PC-3 (cell line): ENCODE measurements around the gene SFXN4. TPM values are rescaled to one million over a fixed set of nuclear protein-coding genes. Genes with fewer than 3 reads are reported as not detected.
A peak's percentile ranks its signal among the peaks of the same experiment; 100 is the strongest.
"Not testable (repeated sequence)": the region's sequence is repeated elsewhere in the genome, so short reads cannot be mapped to it uniquely, and the experiment has no call there.

Experiments
- ATAC-seq: fragments of 200-7000 bp; cut with Tn5 transposase; 2 replicates; pipeline ENCODE4 v1.9.1; 2020; ENCODE audit warnings: mild to moderate bottlenecking, moderate library complexity
- BruUV-seq: library from RNA; stranded (reverse); fragments of 400-500 nt; replicated peaks from 2 replicates; lab custom pipeline; 2021; lab: Mats Ljungman, UMichigan
- CTCF ChIA-PET: fragments of 300-600 bp; sonication (Branson Sonifier 250); formaldehyde crosslinking; loops from one replicate; lab custom pipeline; 2022; ENCODE audit warnings: antibody characterized with exemption; lab: Charles Lee
- POLR2A ChIA-PET: fragments of 300-600 bp; sonication (Branson Sonifier 250); formaldehyde crosslinking; loops from one replicate; lab custom pipeline; 2022; ENCODE audit warnings: antibody characterized with exemption; ENCODE audit not compliant: unreplicated experiment; lab: Charles Lee
- DNase-seq: peaks from one replicate; pipeline ENCODE4 v3.0.0-alpha.2; 2015
- H2AFZ ChIP-seq: fragments of 300-600 bp; sonication (generic); 2 replicates; pipeline ENCODE4 v1.6.0; 2016; ENCODE audit warnings: antibody characterized with exemption, low read length
- H3F3A ChIP-seq: fragments of 300-600 bp; sonication (generic); one replicate; pipeline ENCODE4 v1.6.0; 2017; ENCODE audit warnings: antibody characterized with exemption, low read length, control low read depth, mild to moderate bottlenecking; ENCODE audit not compliant: unreplicated experiment
- H3K27ac ChIP-seq: fragments of 300-600 bp; sonication (generic); 2 replicates; pipeline ENCODE4 v1.5.1; 2016; ENCODE audit warnings: mild to moderate bottlenecking, low read length
- H3K27me3 ChIP-seq: fragments of 300-600 bp; sonication (generic); 2 replicates; pipeline ENCODE4 v1.6.1; 2016; ENCODE audit warnings: low read length, mixed read lengths
- H3K36me3 ChIP-seq: fragments of 300-600 bp; sonication (generic); 2 replicates; pipeline ENCODE4 v1.6.1; 2016; ENCODE audit warnings: low read depth, mixed run types, low read length, mixed read lengths
- H3K4me1 ChIP-seq: fragments of 300-600 bp; sonication (generic); 2 replicates; pipeline ENCODE4 v1.5.1; 2016; ENCODE audit warnings: low read length; ENCODE audit not compliant: insufficient read depth
- H3K4me2 ChIP-seq: fragments of 300-600 bp; sonication (generic); 2 replicates; pipeline ENCODE4 v1.6.0; 2016; ENCODE audit warnings: low read length
- H3K4me3 ChIP-seq: fragments of 300-600 bp; sonication (generic); 2 replicates; pipeline ENCODE4 v1.5.1; 2016; ENCODE audit warnings: mild to moderate bottlenecking, low read length, mixed read lengths
- H3K79me2 ChIP-seq: fragments of 300-600 bp; sonication (generic); 2 replicates; pipeline ENCODE4 v1.6.1; 2017; ENCODE audit warnings: low read length, mixed read lengths
- H3K9ac ChIP-seq: fragments of 300-600 bp; sonication (generic); 2 replicates; pipeline ENCODE4 v1.6.0; 2016; ENCODE audit warnings: mild to moderate bottlenecking, low read length
- H3K9me2 ChIP-seq: fragments of 300-600 bp; sonication (generic); replicated peaks from 2 replicates; pipeline ENCODE4 v1.6.1; 2016; ENCODE audit warnings: mixed run types, low read length, mixed read lengths
- H3K9me3 ChIP-seq: fragments of 300-600 bp; sonication (generic); 2 replicates; pipeline ENCODE4 v1.6.1; 2016; ENCODE audit warnings: low read length, mixed read lengths
- H4K20me1 ChIP-seq: fragments of 300-600 bp; sonication (generic); 2 replicates; pipeline ENCODE4 v1.6.1; 2016; ENCODE audit warnings: low read length, mixed read lengths
- CTCF ChIP-seq: fragments of 300-600 bp; sonication (generic); conservative IDR thresholded peaks from 2 replicates; pipeline ENCODE4 v1.5.1; 2017; ENCODE audit warnings: antibody characterized with exemption, low read depth, mild to moderate bottlenecking, low read length
- EZH2 ChIP-seq: fragments of 300-600 bp; sonication (generic); IDR thresholded peaks from one replicate; pipeline ENCODE4 v1.6.1; 2017; ENCODE audit warnings: antibody characterized with exemption, mild to moderate bottlenecking, low read length; ENCODE audit not compliant: unreplicated experiment
- EZH2phosphoT487 ChIP-seq: fragments of 300-600 bp; sonication (generic); IDR thresholded peaks from 2 replicates; pipeline ENCODE4 v1.6.1; 2018; ENCODE audit warnings: mild to moderate bottlenecking, antibody characterized with exemption, low read length, borderline replicate concordance
- intact Hi-C: fragments of 100-400 bp; cut with micrococcal nuclease; formaldehyde crosslinking; loops from 2 replicates; pipeline ENCODE4 v1.9.0; 2023
- total RNA-seq: library from RNA; depleted of rRNA; stranded (reverse); fragments of >200 nt; gene quantifications from 2 replicates; pipeline ENCODE4 v1.2.3, GENCODE V29; 2014

Gene SFXN4
- total RNA-seq, 1 experiment from 2014 or later, result 32.8 TPM

GRCh38 chr10:119138346-119139306 is 26.9 kb downstream of the SFXN4 start:
- no peak overlapping the region for H3K9ac ChIP-seq
- H3K9me2 ChIP-seq, result no peaks in the 10 kb centered on the region
- H3K9me3 ChIP-seq, result no peaks in the 10 kb centered on the region
- intact Hi-C loops, result no loop called here
- ATAC-seq (no peak), DNase-seq (no peak)
- H3K4me1 ChIP-seq, result no peaks in the 10 kb centered on the region
- H3K27me3 ChIP-seq, result no peaks in the 10 kb centered on the region
- H3K79me2 ChIP-seq, result no peaks in the 10 kb centered on the region
- TF ChIP-seq EZH2 (no peak), EZH2phosphoT487 (no peak), CTCF (no peak)
- no peaks in the 10 kb centered on the region for H3F3A ChIP-seq
- no TSS peak for BruUV-seq
- POLR2A ChIA-PET, result no interaction called here
- no peak overlapping the region for H2AFZ ChIP-seq
- H3K4me3 ChIP-seq, result no peak overlapping the region
- H3K4me2 ChIP-seq, result no peak overlapping the region
- H3K36me3 ChIP-seq, result no peaks in the 10 kb centered on the region; the same call in 1 of the 2 replicates
- no peaks in the 10 kb centered on the region for H4K20me1 ChIP-seq
- H3K27ac ChIP-seq, result no peak overlapping the region
- CTCF ChIA-PET, result interaction anchor here (0.7 kb wide), 1 partner anchor 351 kb away, joined by 8 read pairs; no protein-coding TSS in a partner anchor

- H3K36me3 ChIP-seq, H3K9me3 ChIP-seq, H4K20me1 ChIP-seq, H3K79me2 ChIP-seq, BruUV-seq, H3K4me1 ChIP-seq, H3K27ac ChIP-seq, H3K4me2 ChIP-seq, H3K27me3 ChIP-seq, intact Hi-C loops, H3K4me3 ChIP-seq, H3F3A ChIP-seq, DNase-seq, POLR2A ChIA-PET, ATAC-seq, H2AFZ ChIP-seq, H3K9me2 ChIP-seq, H3K9ac ChIP-seq: not testable (repeated sequence)
- CTCF ChIA-PET, result interaction anchor here (0.7 kb wide), 1 partner anchor 352 kb away, joined by 8 read pairs; no protein-coding TSS in a partner anchor
- peak; percentile 7; the same call in 1 of the 2 replicates for TF ChIP-seq CTCF
These were observed 27.6 kb downstream of the SFXN4 start for GRCh38 chr10:119137878-119138277.

- Histone ChIP-seq H3K27ac (no peak overlapping the region), H3K79me2 (no peaks in the 10 kb centered on the region), H3K9ac (no peak overlapping the region), H3K36me3 (no peaks in the 10 kb centered on the region; the same call in 1 of the 2 replicates), H4K20me1 (no peaks in the 10 kb centered on the region), H3K4me3 (no peak overlapping the region), H3K4me1 (no peaks in the 10 kb centered on the region), H3K4me2 (no peak overlapping the region), H3F3A (no peaks in the 10 kb centered on the region), H3K27me3 (no peaks in the 10 kb centered on the region), H3K9me3 (no peaks in the 10 kb centered on the region), H2AFZ (no peak overlapping the region), H3K9me2 (no peaks in the 10 kb centered on the region)
- BruUV-seq, result no TSS peak
- no peak for DNase-seq
- POLR2A ChIA-PET, result no interaction called here
- intact Hi-C loops, result no loop called here
- CTCF ChIA-PET, result no interaction called here
- no peak for ATAC-seq
- TF ChIP-seq EZH2phosphoT487, result no peak
- TF ChIP-seq CTCF, result no peak
- TF ChIP-seq EZH2, result no peak
These were observed 29.4 kb downstream of the SFXN4 start for GRCh38 chr10:119136084-119136483.
